Stimulated activated CD8-positive, alpha-beta memory T cell treated with anti-CD3 and anti-CD28 coated beads, Interleukin-15, amount 100 ng/mL, for 24 hours (primary cell): ENCODE measurements around the gene SLC23A3.

ENCODE experiments used
- DNase-seq: peaks from one replicate; pipeline ENCODE4 v3.0.0-alpha.2; 2020; ENCODE audit warnings: low read depth

The SLC23A3 gene

DNA sequence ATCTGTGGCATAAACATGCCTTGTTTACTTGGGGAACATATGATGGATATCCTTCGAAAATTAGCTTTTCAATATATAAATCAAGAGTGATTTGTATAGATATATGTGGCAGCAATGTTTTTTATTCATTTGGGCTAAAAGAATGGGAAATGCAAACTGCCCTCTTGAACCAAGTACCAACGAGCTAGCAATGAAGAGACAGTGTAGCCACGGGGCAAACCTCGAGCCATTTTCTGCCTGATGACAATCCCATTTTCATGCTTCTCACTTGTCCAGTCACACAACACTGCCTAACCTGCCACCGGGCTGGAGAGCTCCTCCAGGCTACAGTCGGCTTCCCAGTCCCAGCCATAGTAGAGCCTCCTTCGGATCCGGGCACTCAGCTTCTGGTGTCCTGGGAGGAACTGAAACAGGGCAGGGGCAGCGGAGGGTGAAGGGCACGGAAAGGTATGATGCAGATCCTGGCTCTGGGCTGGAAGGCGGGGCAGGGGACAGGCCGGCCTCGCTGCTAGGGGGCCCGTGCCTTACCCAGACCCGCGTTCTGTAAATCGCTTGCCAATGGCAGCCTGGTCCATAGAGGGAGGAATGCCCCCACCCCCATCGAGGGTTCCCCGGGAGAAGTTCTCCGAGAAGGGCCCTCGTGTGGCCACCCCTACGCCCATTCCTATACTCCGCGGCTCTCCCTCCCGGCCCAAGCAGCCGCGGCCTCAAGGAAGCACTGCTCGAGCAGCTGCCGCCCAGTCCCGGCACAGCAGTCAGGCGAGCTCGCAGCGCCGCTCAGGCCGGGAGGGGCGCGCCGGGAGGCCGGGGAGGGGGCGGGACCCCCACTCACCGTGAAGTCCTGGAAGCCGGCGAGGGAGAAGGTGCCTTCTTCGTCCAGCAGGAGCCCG, 6.3 kb upstream of the SLC23A3 start:
- DNase-seq = no peak

- DNase-seq = no peak
Measured at GRCh38 chr2:219175486-219175885, 5.7 kb upstream of the SLC23A3 start.

GRCh38 chr2:219174801-219175200, 5.0 kb upstream of the SLC23A3 start:
- no peak for DNase-seq

GRCh38 chr2:219174146-219174545, 4.3 kb upstream of the SLC23A3 start:
- no peak for DNase-seq

DNA sequence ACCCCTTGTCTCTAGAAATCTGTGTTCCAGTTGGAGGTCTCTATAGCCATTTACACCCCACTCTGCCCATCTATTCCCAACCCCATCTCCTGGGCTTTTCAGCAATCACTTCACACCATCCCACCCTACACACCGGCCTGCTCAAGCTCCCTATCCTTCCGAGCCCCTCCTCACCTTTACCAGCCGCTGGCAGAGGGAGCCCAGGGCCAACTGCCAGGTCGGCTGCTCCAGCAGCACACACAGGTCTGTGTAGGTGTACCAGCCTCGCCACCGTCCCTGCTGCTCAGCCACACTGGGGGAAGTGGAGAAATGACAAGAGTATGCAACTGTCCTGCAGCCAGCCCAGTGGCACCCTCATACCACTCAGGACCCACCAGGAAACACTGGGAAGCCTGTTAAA, 3.3 kb upstream of the SLC23A3 start:
- no peak for DNase-seq

DNA sequence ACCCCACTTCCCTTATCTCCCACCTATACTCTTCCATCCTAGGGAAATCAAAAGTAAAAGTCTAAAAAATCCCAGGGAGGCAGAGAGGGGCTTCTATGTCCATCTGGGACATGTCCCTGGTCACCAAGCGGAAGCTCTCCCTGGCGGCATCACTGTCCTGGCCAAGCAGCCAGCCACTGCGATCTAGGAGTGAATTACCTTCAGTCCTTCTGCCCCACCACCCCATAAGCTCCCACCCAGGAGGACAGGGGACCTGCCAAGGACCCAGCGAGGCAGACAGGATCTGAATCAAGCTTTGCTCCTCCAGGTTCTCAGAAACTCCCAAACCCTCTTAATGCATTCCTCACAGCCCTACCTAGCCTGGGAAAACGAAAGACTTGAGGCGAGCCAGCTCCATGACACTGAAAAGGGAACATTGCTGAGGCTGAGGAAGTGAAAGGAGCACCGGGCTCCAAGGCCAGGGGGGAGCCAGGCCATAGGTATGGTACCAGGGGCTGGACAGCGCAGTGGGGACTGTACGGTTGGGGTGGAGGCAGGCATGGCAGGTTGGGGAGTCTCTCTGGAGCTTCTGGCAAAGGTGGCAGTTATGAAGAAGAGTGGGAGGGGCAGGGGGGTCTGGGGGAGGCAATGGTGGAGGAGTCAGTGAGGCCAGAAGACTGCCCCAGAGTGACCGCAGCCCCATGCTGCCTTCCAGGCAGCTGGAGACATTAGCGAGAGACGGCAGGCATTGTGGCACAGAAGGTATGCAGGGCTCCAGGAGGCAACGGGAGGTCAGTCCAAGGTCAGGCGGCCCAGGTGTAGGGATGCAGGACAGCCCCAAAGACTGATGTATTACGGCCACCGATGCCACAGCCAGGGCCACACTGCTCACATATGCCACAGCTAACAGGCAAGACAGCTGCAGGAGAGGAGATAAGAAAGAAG, 2.7 kb upstream of the SLC23A3 start:
- DNase-seq = no peak

GRCh38 chr2:219171231-219171651, 1.4 kb upstream of the SLC23A3 start:
- no peak for DNase-seq

- DNase-seq = no peak
Measured at GRCh38 chr2:219168932-219169331, 897 bp downstream of the SLC23A3 start.

DNA sequence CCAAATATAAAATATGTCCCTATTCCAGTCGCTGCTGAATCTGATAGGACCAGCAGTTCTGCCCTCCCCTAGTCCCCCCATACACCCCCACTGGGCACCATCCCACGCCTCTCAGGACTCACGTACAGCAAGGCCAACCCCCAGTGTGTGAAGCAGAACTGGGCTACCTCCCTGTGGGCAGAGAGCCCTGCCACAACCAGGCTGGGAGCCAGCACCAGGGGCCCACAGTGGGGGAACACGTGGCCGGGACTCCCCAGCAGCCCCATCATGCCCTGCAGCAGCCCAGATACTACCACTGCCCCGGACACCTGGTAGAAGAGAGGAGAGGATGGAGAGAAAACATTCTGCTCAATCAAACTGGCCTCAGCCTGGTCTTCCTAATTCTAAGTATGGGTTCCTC, 1.3 kb downstream of the SLC23A3 start:
- no peak for DNase-seq

- DNase-seq = no peak
Measured at GRCh38 chr2:219167997-219168396, 1.8 kb downstream of the SLC23A3 start.

GRCh38 chr2:219165058-219165911, 4.5 kb downstream of the SLC23A3 start:
- no peak for DNase-seq

DNA sequence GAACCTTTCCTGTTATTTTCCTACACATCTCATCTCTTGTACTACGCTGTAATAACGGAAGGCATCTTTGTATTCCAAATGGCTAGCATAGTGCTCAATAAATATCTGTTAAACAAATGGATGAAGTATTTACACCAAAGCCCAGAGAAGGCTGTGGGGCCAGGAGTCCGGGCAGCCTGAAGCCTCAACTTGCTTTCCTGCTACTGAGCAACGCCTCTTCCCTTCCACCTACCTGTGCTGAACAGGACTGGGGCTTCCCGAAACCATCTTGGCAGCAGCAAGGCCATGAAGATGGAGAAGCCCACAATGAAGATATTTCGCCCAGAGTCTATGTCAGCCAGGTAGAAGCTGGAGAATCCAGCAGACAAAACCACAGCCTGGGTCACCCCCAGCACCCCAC, 6.7 kb downstream of the SLC23A3 start:
- DNase-seq = no peak

DNA sequence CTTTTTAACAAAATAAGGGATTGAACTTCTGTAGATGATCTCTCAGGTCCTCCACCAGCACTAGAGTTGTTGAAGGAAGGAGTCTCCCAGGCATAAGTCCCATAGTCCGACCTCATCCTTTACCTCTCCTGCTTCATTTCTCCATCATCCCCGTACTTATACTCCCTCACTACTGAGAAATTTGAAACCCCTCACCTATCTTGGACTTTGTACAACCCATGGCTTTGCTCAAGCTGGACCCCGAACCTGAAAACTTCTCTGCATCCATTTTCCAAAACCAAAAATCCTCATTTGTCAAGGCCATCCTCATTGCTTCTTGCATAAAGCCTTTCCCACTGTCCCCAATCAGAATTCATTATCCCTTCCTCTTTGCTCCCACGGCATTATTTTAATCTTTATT, 8.7 kb downstream of the SLC23A3 start:
- no peak for DNase-seq

GRCh38 chr2:219160186-219161017, 9.4 kb downstream of the SLC23A3 start, which contains the start of gene NHEJ1:
TSS of gene NHEJ1 (minus strand) at chr2:219160815. CDS start at chr2:219158362, 2,453 bp downstream.
- peak; percentile 85 for DNase-seq

DNA sequence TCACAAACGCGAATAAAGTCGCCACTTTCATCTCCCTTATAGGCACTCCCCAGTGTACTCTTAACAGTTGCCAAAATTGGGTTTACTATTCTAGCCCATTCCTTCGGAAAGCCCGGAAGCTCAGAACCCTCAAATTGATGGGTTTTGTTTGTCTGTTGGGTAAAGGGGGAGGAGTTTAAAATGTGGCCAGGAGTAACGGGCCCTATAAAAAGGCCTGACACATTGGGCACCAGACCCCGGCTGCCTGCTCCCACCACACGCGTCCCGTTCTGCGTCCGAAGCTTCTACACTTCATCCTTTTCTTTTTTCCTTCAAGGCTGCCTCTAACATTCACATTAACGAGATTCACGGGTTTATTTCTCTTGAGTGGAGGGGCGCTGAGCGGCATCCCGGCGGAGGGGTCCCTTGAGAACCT, 10.1 kb downstream of the SLC23A3 start:
- DNase-seq = no peak

DNA sequence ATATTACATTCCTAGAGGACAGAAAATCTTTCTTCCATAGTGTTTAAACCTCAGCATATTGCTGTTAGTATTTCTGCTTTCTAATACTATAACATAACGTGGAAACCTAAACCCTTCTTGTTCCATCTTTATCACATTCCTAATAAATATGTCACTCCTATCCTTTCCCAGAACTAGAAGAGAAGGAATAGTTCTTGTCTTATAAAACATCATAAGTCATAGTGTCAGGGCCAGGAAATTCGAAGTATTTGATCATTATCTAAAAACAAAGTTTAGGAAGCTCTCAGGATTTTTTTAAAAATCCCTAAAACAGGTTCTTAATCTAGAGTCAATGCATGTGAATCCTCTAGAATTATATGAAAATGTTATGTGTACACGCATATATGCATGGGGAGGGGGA, 11.2 kb downstream of the SLC23A3 start:
- no peak for DNase-seq

- DNase-seq = no peak
Measured at GRCh38 chr2:219158025-219158424, 11.8 kb downstream of the SLC23A3 start.

DNA sequence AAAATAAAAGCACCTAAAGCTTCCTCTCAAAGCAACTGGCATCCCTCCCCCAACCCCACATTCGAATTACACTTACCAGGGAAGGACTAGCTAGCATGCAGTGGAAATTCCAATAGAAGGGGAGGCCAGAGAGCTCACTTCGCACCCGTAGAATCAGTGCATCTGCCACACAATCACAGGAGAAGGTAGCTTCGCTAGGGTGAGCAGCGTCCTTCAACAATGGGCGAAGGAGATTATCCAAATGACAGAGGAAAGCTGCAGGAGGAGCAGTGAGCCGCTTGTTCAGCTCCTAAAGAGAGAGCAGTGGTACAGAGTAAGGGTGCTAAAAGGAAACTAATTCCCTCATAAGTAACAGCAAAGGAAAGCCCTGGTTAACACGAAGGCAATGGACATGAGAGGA, 12.4 kb downstream of the SLC23A3 start:
- no peak for DNase-seq

GRCh38 chr2:219155054-219155644, 14.7 kb downstream of the SLC23A3 start:
- DNase-seq = no peak

- DNase-seq = no peak
Measured at GRCh38 chr2:219149667-219150066, 20.2 kb downstream of the SLC23A3 start.

- no peak for DNase-seq
Measured at GRCh38 chr2:219142329-219142728, 27.5 kb downstream of the SLC23A3 start.
